Measurements from ENCODE around the gene REC8. TPM values are rescaled to one million over a fixed set of nuclear protein-coding genes. Genes with fewer than 3 reads are reported as not detected.

The REC8 gene
- total and polyA plus RNA-seq, 4 donors, result 2.3 to 4.7 (median 3.8) TPM

- no peaks in the 10 kb centered on the region for H3K9me3 ChIP-seq (ENCODE audit: control insufficient read depth in 4 of 4, low read length in 3 of 4)
- H3K4me3 ChIP-seq (ENCODE audit: low read depth in 1 of 3, low read length in 3 of 3), result no peak overlapping the region
- H3K27me3 ChIP-seq (ENCODE audit: control insufficient read depth in 4 of 4, insufficient read depth in 4 of 4, low read length in 3 of 4), result no peaks in the 10 kb centered on the region
- no peak overlapping the region for H3K27ac ChIP-seq (ENCODE audit: low read depth in 1 of 2, low read length in 2 of 2)
- WGBS, result 95% methylated on average over 10 of the region's 10 CpGs
- peaks cover 10 to 50% (median 19%) of the 10 kb centered on the region in 4 donors for H3K36me3 ChIP-seq (ENCODE audit: control insufficient read depth in 4 of 4, insufficient read depth in 3 of 4, low read depth in 1 of 4, low read length in 3 of 4)
- H3K9ac ChIP-seq (ENCODE audit: low read depth in 1 of 2, low read length in 2 of 2), result no peak overlapping the region
- peaks cover 5 to 19% (median 10%) of the 10 kb centered on the region in 4 donors for H3K4me1 ChIP-seq (ENCODE audit: control insufficient read depth in 4 of 4, insufficient read depth in 4 of 4, low read length in 3 of 4)
- no peak for TF ChIP-seq EGR1 (IDR thresholded peaks at IDR 0.05; ENCODE audit: low read depth in 2 of 2)
- TF ChIP-seq REST (IDR thresholded peaks at IDR 0.05), result no peak
- no peak for TF ChIP-seq ZBTB33 (IDR thresholded peaks at IDR 0.05)
- no peak for TF ChIP-seq ATF3 (IDR thresholded peaks at IDR 0.05)
- TF ChIP-seq MAX (IDR thresholded peaks at IDR 0.05), result no peak
- TF ChIP-seq NR2F2 (IDR thresholded peaks at IDR 0.05), result no peak
- TF ChIP-seq YY1 (IDR thresholded peaks at IDR 0.05), result no peak
- no peak for TF ChIP-seq TAF1 (conservative IDR thresholded peaks at IDR 0.05)
- TF ChIP-seq HNF4A (conservative IDR thresholded peaks at IDR 0.05), result no peak
- no peak for TF ChIP-seq HNF4G (IDR thresholded peaks at IDR 0.05)
- no peak for TF ChIP-seq RXRA (IDR thresholded peaks at IDR 0.05)
- no peak for TF ChIP-seq FOXA2 (IDR thresholded peaks at IDR 0.05)
- no peak for DNase-seq (ENCODE audit: low spot score)
Observed at GRCh38 chr14:24186831-24187538, 15.1 kb downstream of the REC8 start.

GRCh38 chr14:24187539-24187915 is 15.6 kb downstream of the REC8 start:
- Histone ChIP-seq H3K27ac (ENCODE audit: low read depth in 1 of 2, low read length in 2 of 2) (no peak overlapping the region), H3K9me3 (ENCODE audit: control insufficient read depth in 4 of 4, low read length in 3 of 4) (no peaks in the 10 kb centered on the region), H3K4me1 (ENCODE audit: control insufficient read depth in 4 of 4, insufficient read depth in 4 of 4, low read length in 3 of 4) (peaks cover 5 to 19% (median 10%) of the 10 kb centered on the region in 4 donors), H3K27me3 (ENCODE audit: control insufficient read depth in 4 of 4, insufficient read depth in 4 of 4, low read length in 3 of 4) (no peaks in the 10 kb centered on the region), H3K4me3 (ENCODE audit: low read depth in 1 of 3, low read length in 3 of 3) (peak overlapping the region in 1 of 3 donors; percentile 85), H3K36me3 (ENCODE audit: control insufficient read depth in 4 of 4, insufficient read depth in 3 of 4, low read depth in 1 of 4, low read length in 3 of 4) (peaks cover 10 to 49% (median 19%) of the 10 kb centered on the region in 4 donors), H3K9ac (ENCODE audit: low read depth in 1 of 2, low read length in 2 of 2) (no peak overlapping the region)
- 87% methylated on average over 2 of the region's 2 CpGs for WGBS
- DNase-seq (ENCODE audit: low spot score), result no peak
- TF ChIP-seq RAD21 (IDR thresholded peaks at IDR 0.05) (no peak), YY1 (IDR thresholded peaks at IDR 0.05) (no peak), JUND (IDR thresholded peaks at IDR 0.05) (no peak), FOXA2 (IDR thresholded peaks at IDR 0.05) (no peak), SP1 (IDR thresholded peaks at IDR 0.05) (no peak), FOXA1 (IDR thresholded peaks at IDR 0.05) (no peak), HNF4A (conservative IDR thresholded peaks at IDR 0.05) (no peak), ATF3 (IDR thresholded peaks at IDR 0.05) (no peak), GABPA (IDR thresholded peaks at IDR 0.05 in 1 of 2, conservative IDR thresholded peaks at IDR 0.05 in 1 of 2) (no peak), NR2F2 (IDR thresholded peaks at IDR 0.05) (no peak), TAF1 (conservative IDR thresholded peaks at IDR 0.05) (no peak), CTCF (IDR thresholded peaks at IDR 0.05; ENCODE audit: low read depth, low read length, missing input control) (no peak), REST (IDR thresholded peaks at IDR 0.05) (no peak), MAX (IDR thresholded peaks at IDR 0.05) (no peak), EGR1 (IDR thresholded peaks at IDR 0.05; ENCODE audit: low read depth in 2 of 2) (no peak)
